GM20431 (cell line): Measurements from ENCODE around the gene PLPPR5.

Experiments used
- in situ Hi-C: fragments of 300-500 bp; cut with MseI, MboI; formaldehyde crosslinking; loops from one replicate; pipeline ENCODE4 v1.15.0; 2020; ENCODE audit warnings: low sequenced_read_pairs; ENCODE audit not compliant: unreplicated experiment

PLPPR5 gene

GRCh38 chr1:98870959-98871903 lies 133.4 kb downstream of the PLPPR5 start:
- in situ Hi-C loops, result no loop called here

- in situ Hi-C loops, result no loop called here
Measured at GRCh38 chr1:98865796-98866195, 138.9 kb downstream of the PLPPR5 start.

GRCh38 chr1:98860329-98860728 lies 144.3 kb downstream of the PLPPR5 start:
- in situ Hi-C loops, result no loop called here

- in situ Hi-C loops, result no loop called here
Measured at GRCh38 chr1:98854137-98854536, 150.5 kb downstream of the PLPPR5 start.

- in situ Hi-C loops, result no loop called here
Measured at GRCh38 chr1:98849969-98850636, 154.6 kb downstream of the PLPPR5 start.

- in situ Hi-C loops, result no loop called here
Measured at GRCh38 chr1:98842241-98842640, 162.4 kb downstream of the PLPPR5 start.
